ENCODE data around the gene GALK1. TPM values are rescaled to one million over a fixed set of nuclear protein-coding genes. Genes with fewer than 3 reads are reported as not detected.

GALK1 gene
- total and polyA plus RNA-seq, 2 of the 13 experiments (the other 11 are each of a cell fraction or from before 2014, with no cell fraction given), result 59.9 to 93.6 TPM

- TF ChIP-seq CSRNP2 (CRISPR knock-in tag; conservative IDR thresholded peaks at IDR 0.05; ENCODE audit: low read depth), result no peak
- peak; percentile 60; the same call in 1 of the 2 replicates for TF ChIP-seq ZNF468 (CRISPR knock-in tag; IDR thresholded peaks at IDR 0.05)
- no peak for TF ChIP-seq TAF15 (IDR thresholded peaks at IDR 0.05; ENCODE audit: low read depth, low read length, poor library complexity, severe bottlenecking)
- no peak for TF ChIP-seq NONO (IDR thresholded peaks at IDR 0.05)
- TF ChIP-seq NONO (CRISPR knock-in tag; conservative IDR thresholded peaks at IDR 0.05), result no peak
- no peak for TF ChIP-seq SUZ12 (IDR thresholded peaks at IDR 0.05; ENCODE audit: low read depth, low read length)
- TF ChIP-seq ZNF292 (CRISPR knock-in tag; IDR thresholded peaks at IDR 0.05; ENCODE audit: borderline replicate concordance, low read depth), result no peak
- no peak for TF ChIP-seq E2F2 (CRISPR knock-in tag; IDR thresholded peaks at IDR 0.05; ENCODE audit: borderline replicate concordance)
- no peak for TF ChIP-seq ZNF460 (CRISPR knock-in tag; IDR thresholded peaks at IDR 0.05; ENCODE audit: borderline replicate concordance)
- no peak for TF ChIP-seq ZNF800 (CRISPR knock-in tag; IDR thresholded peaks at IDR 0.05)
- TF ChIP-seq ETV5 (CRISPR knock-in tag; IDR thresholded peaks at IDR 0.05; ENCODE audit: borderline replicate concordance), result peak; percentile 14; the same call in 1 of the 2 replicates
- no peak for TF ChIP-seq SP140L (CRISPR knock-in tag; IDR thresholded peaks at IDR 0.05; ENCODE audit: borderline replicate concordance)
- TF ChIP-seq JUN (CRISPR knock-in tag; IDR thresholded peaks at IDR 0.05), result no peak
- no peak for TF ChIP-seq FIP1L1 (IDR thresholded peaks at IDR 0.05; ENCODE audit: borderline replicate concordance, insufficient read depth, low read depth, low read length)
- no peak for TF ChIP-seq TRIM24 (CRISPR knock-in tag; IDR thresholded peaks at IDR 0.05)
- TF ChIP-seq ZNF33B (CRISPR knock-in tag; IDR thresholded peaks at IDR 0.05), result peak; percentile 15; the same call in 1 of the 2 replicates
- peak; percentile 59; the same call in 1 of the 2 replicates for TF ChIP-seq ESRRA (CRISPR knock-in tag; IDR thresholded peaks at IDR 0.05; ENCODE audit: low read depth)
- TF ChIP-seq NFATC3 (CRISPR knock-in tag; IDR thresholded peaks at IDR 0.05), result no peak
- TF ChIP-seq ZNF317 (CRISPR knock-in tag; IDR thresholded peaks at IDR 0.05), result no peak
- no peak for TF ChIP-seq BRCA1 (CRISPR knock-in tag; IDR thresholded peaks at IDR 0.05)
- no peak for TF ChIP-seq ZNF335 (CRISPR knock-in tag; IDR thresholded peaks at IDR 0.05)
- peak; percentile 41; the same call in 1 of the 2 replicates for TF ChIP-seq TBX2 (CRISPR knock-in tag; IDR thresholded peaks at IDR 0.05; ENCODE audit: borderline replicate concordance)
- TF ChIP-seq ATF7-NPFF (CRISPR knock-in tag; IDR thresholded peaks at IDR 0.05; ENCODE audit: low read depth), result peak; percentile 97
- TF ChIP-seq ZNF350 (CRISPR knock-in tag; IDR thresholded peaks at IDR 0.05; ENCODE audit: borderline replicate concordance, low read depth), result no peak
- TF ChIP-seq NCOR1 (IDR thresholded peaks at IDR 0.05; ENCODE audit: borderline replicate concordance, low read length), result no peak
- no peak for TF ChIP-seq PLRG1 (conservative IDR thresholded peaks at IDR 0.05)
Observed at GRCh38 chr17:75753514-75754377, 11.2 kb downstream of the GALK1 start (continued).

All from HepG2 (cell line).